HUES64 (cell line): ENCODE results near the gene NFASC.

ENCODE experiments used
- H3K27ac ChIP-seq: 2 replicates; pipeline ENCODE4 v1.7.0; 2013; ENCODE audit warnings: low read depth, low read length, inconsistent platforms
- H3K27me3 ChIP-seq: 2 replicates; pipeline ENCODE4 v1.6.1; 2013; ENCODE audit warnings: mild to moderate bottlenecking, low read length; ENCODE audit not compliant: insufficient read depth
- H3K36me3 ChIP-seq: 2 replicates; pipeline ENCODE4 v1.6.1; 2013; ENCODE audit warnings: mild to moderate bottlenecking, low read length; ENCODE audit not compliant: insufficient read depth
- H3K4me1 ChIP-seq: 2 replicates; pipeline ENCODE4 v1.6.1; 2013; ENCODE audit warnings: mild to moderate bottlenecking, low read length, moderate library complexity; ENCODE audit not compliant: insufficient read depth
- H3K4me3 ChIP-seq: 2 replicates; pipeline ENCODE4 v1.5.1; 2013; ENCODE audit warnings: mild to moderate bottlenecking, low read length, moderate library complexity
- H3K9ac ChIP-seq: 2 replicates; pipeline ENCODE4 v1.6.1; 2013; ENCODE audit warnings: mild to moderate bottlenecking, low read depth, low read length
- H3K9me3 ChIP-seq: 2 replicates; pipeline ENCODE4 v1.6.1; 2013; ENCODE audit warnings: low read depth, low read length; ENCODE audit not compliant: insufficient read depth
- WGBS: fragments of 150-250, 120-280 bp; methylation state at CpG from one replicate; pipeline ENCODE4 v1.1.7; 2013; ENCODE audit warnings: missing lambda C conversion rate; 5-methylcytosine and 5-hydroxymethylcytosine counted together

NFASC gene

GRCh38 chr1:205028924-205029323, 158.3 kb downstream of the NFASC start:
- Histone ChIP-seq H3K27me3 (peaks cover 3% of the 10 kb centered on the region; the same call in 1 of the 2 replicates), H3K36me3 (no peaks in the 10 kb centered on the region), H3K4me1 (peaks cover 10% of the 10 kb centered on the region; the same call in 1 of the 2 replicates), H3K9me3 (no peaks in the 10 kb centered on the region), H3K4me3 (no peak overlapping the region), H3K9ac (no peak overlapping the region), H3K27ac (no peak overlapping the region)
- 64% methylated on average over 4 of the region's 4 CpGs for WGBS

GRCh38 chr1:205030241-205030640, 159.6 kb downstream of the NFASC start:
- no peak overlapping the region for H3K27ac ChIP-seq
- 93% methylated on average over 6 of the region's 6 CpGs for WGBS
- H3K36me3 ChIP-seq: no peaks in the 10 kb centered on the region
- H3K9me3 ChIP-seq: no peaks in the 10 kb centered on the region
- H3K9ac ChIP-seq: no peak overlapping the region
- no peaks in the 10 kb centered on the region; the same call in 1 of the 2 replicates for H3K27me3 ChIP-seq
- H3K4me1 ChIP-seq: peaks cover 10% of the 10 kb centered on the region; the same call in 1 of the 2 replicates
- H3K4me3 ChIP-seq: no peak overlapping the region

GRCh38 chr1:205030896-205031295, 160.2 kb downstream of the NFASC start:
- no peaks in the 10 kb centered on the region; the same call in 1 of the 2 replicates for H3K27me3 ChIP-seq
- peaks cover 7% of the 10 kb centered on the region; the same call in 1 of the 2 replicates for H3K4me1 ChIP-seq

GRCh38 chr1:205032508-205032907, 161.8 kb downstream of the NFASC start:
- 93% methylated on average over 7 of the region's 7 CpGs for WGBS
- Histone ChIP-seq H3K36me3 (no peaks in the 10 kb centered on the region), H3K4me3 (no peak overlapping the region), H3K4me1 (no peaks in the 10 kb centered on the region), H3K27ac (no peak overlapping the region), H3K9me3 (no peaks in the 10 kb centered on the region), H3K9ac (no peak overlapping the region), H3K27me3 (no peaks in the 10 kb centered on the region; the same call in 1 of the 2 replicates)

More at GRCh38 chr1:205030896-205031295, 160.2 kb downstream of the NFASC start:
- H3K4me3 ChIP-seq: no peak overlapping the region
- H3K27ac ChIP-seq: no peak overlapping the region
- no peak overlapping the region for H3K9ac ChIP-seq
- H3K9me3 ChIP-seq: no peaks in the 10 kb centered on the region
- 69% methylated on average over 10 of the region's 11 CpGs for WGBS
- H3K36me3 ChIP-seq: no peaks in the 10 kb centered on the region

GRCh38 chr1:205037539-205037938, 166.9 kb downstream of the NFASC start:
- WGBS: 92% methylated on average over 9 of the region's 9 CpGs
- H3K9me3 ChIP-seq: no peaks in the 10 kb centered on the region
- no peak overlapping the region for H3K9ac ChIP-seq
- no peaks in the 10 kb centered on the region for H3K36me3 ChIP-seq
- no peak overlapping the region for H3K4me3 ChIP-seq
- H3K27me3 ChIP-seq: peaks cover 25% of the 10 kb centered on the region
- no peaks in the 10 kb centered on the region for H3K4me1 ChIP-seq
- H3K27ac ChIP-seq: no peak overlapping the region

GRCh38 chr1:205038132-205038786, 167.6 kb downstream of the NFASC start:
- H3K27me3 ChIP-seq: peaks cover 31% of the 10 kb centered on the region
- no peak overlapping the region for H3K4me3 ChIP-seq
- 0 out of 2 replicates have a peak, but pooled peaks cover 2% of the 10 kb centered on the region for H3K4me1 ChIP-seq
- no peak overlapping the region for H3K9ac ChIP-seq
- no peaks in the 10 kb centered on the region for H3K36me3 ChIP-seq
- no peaks in the 10 kb centered on the region for H3K9me3 ChIP-seq
- H3K27ac ChIP-seq: no peak overlapping the region
- 84% methylated on average over 6 of the region's 6 CpGs for WGBS

GRCh38 chr1:205041001-205041715, 170.5 kb downstream of the NFASC start:
- H3K9ac ChIP-seq: no peak overlapping the region
- WGBS: 79% methylated on average over 4 of the region's 4 CpGs

GRCh38 chr1:205041998-205042910, 171.6 kb downstream of the NFASC start:
- H3K9me3 ChIP-seq: no peaks in the 10 kb centered on the region
- peaks cover 58% of the 10 kb centered on the region for H3K27me3 ChIP-seq
- peaks cover 25% of the 10 kb centered on the region for H3K4me1 ChIP-seq
- H3K36me3 ChIP-seq: no peaks in the 10 kb centered on the region
- no peak overlapping the region for H3K9ac ChIP-seq
- WGBS: 77% methylated on average over 15 of the region's 16 CpGs
- peak overlapping the region; percentile 30; the same call in 1 of the 2 replicates for H3K4me3 ChIP-seq
- H3K27ac ChIP-seq: no peak overlapping the region

More at GRCh38 chr1:205041001-205041715, 170.5 kb downstream of the NFASC start:
- Histone ChIP-seq H3K9me3 (no peaks in the 10 kb centered on the region), H3K27ac (no peak overlapping the region), H3K36me3 (no peaks in the 10 kb centered on the region), H3K4me3 (no peak overlapping the region), H3K27me3 (peaks cover 58% of the 10 kb centered on the region), H3K4me1 (peaks cover 25% of the 10 kb centered on the region)

DNA sequence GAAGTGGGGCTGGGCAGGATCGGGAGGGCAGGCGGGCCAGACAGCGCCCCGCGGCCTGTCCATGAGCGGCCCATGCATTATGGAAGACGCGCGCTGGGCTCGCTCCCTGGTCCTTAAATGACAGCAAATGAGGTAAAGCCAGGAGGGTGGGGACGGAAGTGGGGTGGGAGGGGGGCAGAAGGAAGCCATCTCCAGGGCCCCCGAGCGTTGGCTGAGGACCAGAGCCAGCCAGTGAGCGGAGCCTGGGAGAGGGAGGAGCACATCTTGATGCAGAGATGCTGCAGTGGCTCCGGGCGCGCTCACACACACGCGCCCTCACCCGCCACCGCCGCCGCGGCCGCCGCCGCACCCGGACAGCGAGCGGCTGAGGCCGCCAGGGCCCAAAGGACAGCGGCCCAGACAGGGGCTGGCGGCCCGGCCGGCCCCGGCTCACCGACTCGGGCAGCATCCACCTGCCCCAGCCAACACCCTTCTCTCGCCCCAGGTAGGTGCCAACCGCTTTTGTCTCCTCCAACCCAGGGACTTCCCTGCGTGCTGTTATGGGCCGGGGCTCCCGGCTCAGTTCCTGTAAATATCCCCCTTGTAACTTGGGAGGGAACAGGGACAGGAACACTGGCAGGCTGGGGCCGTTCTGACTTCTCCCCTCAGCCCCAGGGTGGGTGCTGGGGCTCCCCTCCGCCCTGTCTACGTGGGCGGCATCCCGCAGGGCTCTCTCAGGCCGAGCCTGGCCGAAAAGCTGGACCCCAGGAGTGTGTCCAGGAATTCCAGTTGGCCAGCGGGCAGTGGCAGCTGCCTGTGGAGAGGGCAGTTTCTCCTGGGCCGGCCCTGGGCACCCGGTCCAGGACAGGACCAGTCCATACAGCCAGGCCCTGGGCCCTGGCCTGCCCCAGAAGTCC, 172.5 kb downstream of the NFASC start, which contains the start of gene CNTN2:
TSS of gene CNTN2 (plus strand) at position 302 of the 896 bp plus-strand sequence. CDS start 9,974 bp downstream, outside the sequence.
- Histone ChIP-seq H3K9me3 (no peaks in the 10 kb centered on the region), H3K27me3 (peaks cover 58% of the 10 kb centered on the region), H3K9ac (no peak within 1 kb of the TSS), H3K4me3 (peak within 1 kb of the TSS; percentile 47), H3K36me3 (no peaks in the 10 kb centered on the region), H3K4me1 (peaks cover 25% of the 10 kb centered on the region), H3K27ac (no peak within 1 kb of the TSS)
- WGBS: 12% methylated on average over 53 of the region's 53 CpGs

DNA sequence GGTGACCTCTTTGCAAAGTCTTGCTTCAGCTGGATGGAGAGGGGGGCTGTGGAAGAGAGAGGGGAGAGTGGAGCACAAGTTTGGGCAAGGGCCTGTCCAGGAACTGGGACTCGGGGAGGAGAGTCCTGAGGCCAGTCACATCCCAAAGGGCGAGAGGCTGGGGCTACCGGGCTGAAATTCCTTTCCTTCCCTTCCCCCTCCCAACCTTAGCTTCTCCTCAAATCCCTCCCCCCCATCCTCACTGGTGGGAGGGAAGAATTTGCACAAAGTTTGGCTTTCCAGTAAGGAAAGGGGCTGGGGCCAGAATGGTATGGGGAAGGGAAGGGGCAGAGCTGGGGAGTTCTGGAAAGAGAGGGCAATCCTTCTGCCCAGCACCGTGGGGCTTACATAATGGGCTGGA, 173.2 kb downstream of the NFASC start:
- Histone ChIP-seq H3K27me3 (peaks cover 58% of the 10 kb centered on the region), H3K4me1 (peaks cover 25% of the 10 kb centered on the region), H3K9me3 (no peaks in the 10 kb centered on the region), H3K9ac (no peak overlapping the region), H3K36me3 (no peaks in the 10 kb centered on the region), H3K27ac (no peak overlapping the region), H3K4me3 (no peak overlapping the region)
- 41% methylated on average over 4 of the region's 4 CpGs for WGBS
